GM12865 (cell line): ENCODE data around the gene ZNF283.
"Not testable (repeated sequence)": the region's sequence is repeated elsewhere in the genome, so short reads cannot be mapped to it uniquely, and the experiment has no call there.

Source experiments
- DNase-seq: peaks from one replicate; pipeline ENCODE4 v3.0.0; 2010; ENCODE audit warnings: low read depth
- H3K4me3 ChIP-seq: 2 replicates; pipeline ENCODE4 v1.5.1; 2011; ENCODE audit warnings: mild to moderate bottlenecking, low read depth, low read length, control low read depth
- TF ChIP-seq, protein P1 (sequence below): IDR thresholded peaks from 2 replicates; pipeline ENCODE4 v1.5.1; 2011; ENCODE audit warnings: low read length, control low read depth, low read depth, inconsistent platforms; ENCODE audit not compliant: insufficient read depth; ENCODE audit errors: missing control alignments

The ZNF283 gene

GRCh38 chr19:43858174-43858573, 31.1 kb downstream of the ZNF283 start:
- H3K4me3 ChIP-seq: no peak overlapping the region
- DNase-seq: no peak
- TF ChIP-seq, protein P1, sequence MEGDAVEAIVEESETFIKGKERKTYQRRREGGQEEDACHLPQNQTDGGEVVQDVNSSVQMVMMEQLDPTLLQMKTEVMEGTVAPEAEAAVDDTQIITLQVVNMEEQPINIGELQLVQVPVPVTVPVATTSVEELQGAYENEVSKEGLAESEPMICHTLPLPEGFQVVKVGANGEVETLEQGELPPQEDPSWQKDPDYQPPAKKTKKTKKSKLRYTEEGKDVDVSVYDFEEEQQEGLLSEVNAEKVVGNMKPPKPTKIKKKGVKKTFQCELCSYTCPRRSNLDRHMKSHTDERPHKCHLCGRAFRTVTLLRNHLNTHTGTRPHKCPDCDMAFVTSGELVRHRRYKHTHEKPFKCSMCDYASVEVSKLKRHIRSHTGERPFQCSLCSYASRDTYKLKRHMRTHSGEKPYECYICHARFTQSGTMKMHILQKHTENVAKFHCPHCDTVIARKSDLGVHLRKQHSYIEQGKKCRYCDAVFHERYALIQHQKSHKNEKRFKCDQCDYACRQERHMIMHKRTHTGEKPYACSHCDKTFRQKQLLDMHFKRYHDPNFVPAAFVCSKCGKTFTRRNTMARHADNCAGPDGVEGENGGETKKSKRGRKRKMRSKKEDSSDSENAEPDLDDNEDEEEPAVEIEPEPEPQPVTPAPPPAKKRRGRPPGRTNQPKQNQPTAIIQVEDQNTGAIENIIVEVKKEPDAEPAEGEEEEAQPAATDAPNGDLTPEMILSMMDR: no peak

DNA sequence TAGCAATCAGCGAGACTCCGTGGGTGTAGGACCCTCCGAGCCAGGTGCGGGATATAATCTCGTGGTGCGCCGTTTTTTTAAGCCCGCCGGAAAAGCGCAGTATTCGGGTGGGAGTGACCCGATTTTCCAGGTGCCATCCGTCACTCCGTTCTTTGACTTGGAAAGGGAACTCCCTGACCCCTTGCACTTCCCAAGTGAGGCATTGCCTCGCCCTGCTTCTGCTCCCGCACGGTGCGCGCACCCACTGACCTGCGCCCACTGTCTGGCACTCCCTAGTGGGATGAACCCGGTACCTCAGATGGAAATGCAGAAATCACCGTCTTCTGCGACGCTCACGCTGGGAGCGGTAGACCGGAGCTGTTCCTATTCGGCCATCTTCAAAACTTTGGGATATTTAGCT, 39.8 kb downstream of the ZNF283 start:
- not testable (repeated sequence) for DNase-seq, H3K4me3 ChIP-seq

DNA sequence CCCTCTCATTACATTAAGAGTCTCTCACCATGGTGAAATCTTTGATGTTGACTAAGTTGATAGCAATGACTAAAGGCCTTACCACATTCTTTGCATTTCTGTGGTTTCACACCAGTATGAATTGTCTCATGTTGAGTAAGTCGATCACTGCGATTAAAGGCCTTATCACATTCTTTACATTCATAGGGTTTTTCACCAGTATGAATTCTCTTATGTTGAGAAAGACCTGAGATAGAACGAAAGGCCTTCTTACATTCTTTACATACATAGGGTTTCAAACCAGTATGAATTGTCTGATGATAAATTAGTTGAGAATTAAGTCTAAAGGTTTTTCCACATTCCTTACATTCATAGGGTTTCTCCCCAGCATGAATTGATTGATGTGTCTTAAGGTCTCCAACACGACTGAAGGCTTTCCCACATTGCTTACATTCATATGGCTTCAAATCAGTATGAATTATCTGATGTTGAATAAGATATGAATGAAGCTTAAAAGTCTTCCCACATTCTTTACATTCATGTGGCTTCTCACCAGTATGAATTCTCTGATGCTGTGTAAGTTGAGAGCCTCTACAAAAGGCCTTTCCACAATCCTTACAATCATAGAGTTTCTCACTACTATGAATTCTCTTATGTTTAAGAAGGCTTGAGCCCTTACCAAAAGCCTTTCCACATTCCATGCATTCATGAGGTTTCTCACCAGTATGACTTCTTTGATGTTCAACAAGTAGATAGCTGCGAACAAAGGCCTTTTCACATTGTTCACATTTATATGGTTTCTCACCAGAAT, 45.6 kb downstream of the ZNF283 start:
- TF ChIP-seq, protein P1: no peak

GRCh38 chr19:43880483-43880882, 53.4 kb downstream of the ZNF283 start:
- no peak overlapping the region for H3K4me3 ChIP-seq
- TF ChIP-seq, protein P1: no peak
- DNase-seq: no peak

More for the DNA sequence above, 45.6 kb downstream of the ZNF283 start:
- no peak overlapping the region for H3K4me3 ChIP-seq
- DNase-seq: no peak

- no peak within 1 kb of the TSS for H3K4me3 ChIP-seq
- TF ChIP-seq, protein P1: no peak
- no peak for DNase-seq
Measured at GRCh38 chr19:43883864-43884263, 56.7 kb downstream of the ZNF283 start, which contains the start of gene ZNF404. Gene ZNF404 (minus strand): TSS chr19:43883964.

- DNase-seq: no peak
- TF ChIP-seq, protein P1: no peak
- no peak overlapping the region for H3K4me3 ChIP-seq
Measured at GRCh38 chr19:43895727-43896308, 68.7 kb downstream of the ZNF283 start.
